ENCODE data around the gene PCDHGA12. TPM values are rescaled to one million over a fixed set of nuclear protein-coding genes. Genes with fewer than 3 reads are reported as not detected.
"Not testable (repeated sequence)": the region's sequence is repeated elsewhere in the genome, so short reads cannot be mapped to it uniquely, and the experiment has no call there.

PCDHGA12 gene
- total RNA-seq, 3 donors from 2014 or later = 9.8 to 12.0 (median 11.1) TPM

- Histone ChIP-seq H3K4me1 (no peaks in the 10 kb centered on the region), H3K4me3 (peak overlapping the region in 1 of 3 donors; percentile 20), H3K9me3 (peaks cover 80 to 95% of the 10 kb centered on the region in 2 donors), H3K27me3 (no peaks in the 10 kb centered on the region), H3K27ac (no peak overlapping the region), H3K36me3 (no peaks in the 10 kb centered on the region)
- no peak for DNase-seq (ENCODE audit: low spot score in 2 of 2)
- intact Hi-C loops (cut with DNase I; ENCODE audit: low total_unique reads) = no loop called here
- TF ChIP-seq CTCF (IDR thresholded peaks at IDR 0.05) (no peak), POLR2AphosphoS5 (IDR thresholded peaks at IDR 0.05) (no peak), POLR2A (IDR thresholded peaks at IDR 0.05) (no peak)
Observed at GRCh38 chr5:141388661-141389060, 41.6 kb upstream of the PCDHGA12 start.

DNA sequence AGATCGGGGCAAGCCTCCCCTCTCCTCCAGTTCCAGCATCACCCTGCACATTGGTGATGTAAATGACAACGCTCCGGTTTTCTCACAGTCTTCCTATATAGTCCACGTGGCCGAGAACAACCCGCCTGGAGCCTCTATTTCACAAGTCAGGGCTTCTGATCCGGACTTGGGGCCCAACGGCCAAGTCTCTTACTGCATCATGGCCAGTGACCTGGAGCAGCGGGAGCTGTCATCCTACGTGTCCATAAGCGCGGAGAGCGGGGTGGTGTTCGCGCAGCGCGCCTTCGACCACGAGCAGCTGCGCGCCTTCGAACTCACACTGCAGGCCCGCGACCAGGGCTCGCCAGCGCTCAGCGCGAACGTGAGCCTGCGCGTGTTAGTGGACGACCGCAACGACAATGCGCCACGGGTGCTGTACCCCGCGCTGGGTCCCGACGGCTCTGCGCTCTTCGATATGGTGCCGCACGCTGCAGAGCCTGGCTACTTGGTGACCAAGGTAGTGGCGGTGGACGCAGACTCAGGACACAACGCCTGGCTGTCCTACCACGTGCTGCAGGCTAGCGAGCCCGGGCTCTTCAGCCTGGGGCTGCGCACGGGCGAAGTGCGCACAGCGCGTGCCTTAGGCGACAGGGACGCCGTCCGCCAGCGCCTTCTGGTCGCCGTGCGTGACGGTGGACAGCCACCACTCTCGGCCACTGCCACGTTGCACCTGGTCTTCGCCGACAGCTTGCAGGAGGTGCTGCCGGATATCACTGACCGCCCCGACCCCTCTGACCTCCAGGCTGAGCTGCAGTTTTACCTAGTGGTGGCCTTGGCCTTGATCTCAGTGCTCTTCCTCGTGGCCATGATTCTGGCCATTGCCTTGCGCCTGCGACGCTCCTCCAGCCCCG is 40.9 kb upstream of the PCDHGA12 start:
- Histone ChIP-seq H3K9me3 (peaks cover 80 to 95% of the 10 kb centered on the region in 2 donors), H3K27me3 (no peaks in the 10 kb centered on the region), H3K36me3 (no peaks in the 10 kb centered on the region), H3K4me3 (peak overlapping the region in 1 of 3 donors; percentile 20), H3K4me1 (no peaks in the 10 kb centered on the region), H3K27ac (no peak overlapping the region)
- intact Hi-C loops (cut with DNase I; ENCODE audit: low total_unique reads) = no loop called here
- no peak for DNase-seq (ENCODE audit: low spot score in 2 of 2)
- TF ChIP-seq CTCF (IDR thresholded peaks at IDR 0.05) (no peak), POLR2A (IDR thresholded peaks at IDR 0.05) (no peak), POLR2AphosphoS5 (IDR thresholded peaks at IDR 0.05) (no peak)

- H3K9me3 ChIP-seq = peaks cover 80 to 96% of the 10 kb centered on the region in 2 donors
- TF ChIP-seq POLR2AphosphoS5 (IDR thresholded peaks at IDR 0.05) = no peak
- TF ChIP-seq CTCF (IDR thresholded peaks at IDR 0.05) = no peak
- no peak for TF ChIP-seq POLR2A (IDR thresholded peaks at IDR 0.05)
- H3K36me3 ChIP-seq = no peaks in the 10 kb centered on the region
- H3K27me3 ChIP-seq = no peaks in the 10 kb centered on the region
- DNase-seq (ENCODE audit: low spot score in 2 of 2) = no peak
- intact Hi-C loops (cut with DNase I; ENCODE audit: low total_unique reads) = no loop called here
- no peak within 1 kb of the TSS for H3K4me3 ChIP-seq
- H3K27ac ChIP-seq = no peak within 1 kb of the TSS
- H3K4me1 ChIP-seq = no peaks in the 10 kb centered on the region
Observed at GRCh38 chr5:141392429-141393198, 37.7 kb upstream of the PCDHGA12 start, which contains the start of gene PCDHGA8. Gene PCDHGA8, plus strand, starts transcription at chr5:141392633. Its CDS starts 181 bp downstream, at chr5:141392814.

GRCh38 chr5:141393267-141393666 is 37.0 kb upstream of the PCDHGA12 start:
- TF ChIP-seq POLR2A (IDR thresholded peaks at IDR 0.05) = no peak
- no peak for TF ChIP-seq CTCF (IDR thresholded peaks at IDR 0.05)
- no peak for TF ChIP-seq POLR2AphosphoS5 (IDR thresholded peaks at IDR 0.05)
- no peak for DNase-seq (ENCODE audit: low spot score in 2 of 2)
- Histone ChIP-seq H3K4me1 (no peaks in the 10 kb centered on the region), H3K9me3 (peaks cover 81 to 96% of the 10 kb centered on the region in 2 donors), H3K36me3 (no peaks in the 10 kb centered on the region), H3K4me3 (no peak overlapping the region), H3K27me3 (no peaks in the 10 kb centered on the region), H3K27ac (no peak overlapping the region)
- intact Hi-C loops (cut with DNase I; ENCODE audit: low total_unique reads) = no loop called here

DNA sequence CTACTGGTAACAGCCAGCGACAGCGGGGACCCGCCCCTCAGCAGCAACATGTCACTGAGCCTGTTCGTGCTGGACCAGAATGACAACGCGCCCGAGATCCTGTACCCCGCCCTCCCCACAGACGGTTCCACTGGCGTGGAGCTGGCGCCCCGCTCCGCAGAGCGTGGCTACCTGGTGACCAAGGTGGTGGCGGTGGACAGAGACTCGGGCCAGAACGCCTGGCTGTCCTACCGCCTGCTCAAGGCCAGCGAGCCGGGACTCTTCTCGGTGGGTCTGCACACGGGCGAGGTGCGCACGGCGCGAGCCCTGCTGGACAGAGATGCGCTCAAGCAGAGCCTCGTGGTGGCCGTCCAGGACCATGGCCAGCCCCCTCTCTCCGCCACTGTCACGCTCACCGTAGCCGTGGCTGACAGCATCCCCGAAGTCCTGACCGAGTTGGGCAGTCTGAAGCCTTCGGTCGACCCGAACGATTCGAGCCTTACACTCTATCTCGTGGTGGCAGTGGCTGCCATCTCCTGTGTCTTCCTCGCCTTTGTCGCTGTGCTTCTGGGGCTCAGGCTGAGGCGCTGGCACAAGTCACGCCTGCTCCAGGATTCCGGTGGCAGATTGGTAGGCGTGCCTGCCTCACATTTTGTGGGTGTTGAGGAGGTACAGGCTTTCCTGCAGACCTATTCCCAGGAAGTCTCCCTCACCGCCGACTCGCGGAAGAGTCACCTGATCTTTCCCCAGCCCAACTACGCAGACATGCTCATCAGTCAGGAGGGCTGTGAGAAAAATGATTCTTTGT is 35.7 kb upstream of the PCDHGA12 start:
- H3K4me1 ChIP-seq; intact Hi-C loops (cut with DNase I; ENCODE audit: low total_unique reads); H3K27ac ChIP-seq; H3K36me3 ChIP-seq; DNase-seq (ENCODE audit: low spot score in 2 of 2); H3K27me3 ChIP-seq: not testable (repeated sequence)
- peaks cover 81 to 95% of the 10 kb centered on the region in 2 donors for H3K9me3 ChIP-seq
- peak overlapping the region in 1 of 3 donors; percentile 30 for H3K4me3 ChIP-seq
